ENCODE measurements around the gene SLC16A9. TPM values are rescaled to one million over a fixed set of nuclear protein-coding genes. Genes with fewer than 3 reads are reported as not detected.

The SLC16A9 gene
- 1.2 and 5.4 TPM in 2 replicates for total RNA-seq

DNA sequence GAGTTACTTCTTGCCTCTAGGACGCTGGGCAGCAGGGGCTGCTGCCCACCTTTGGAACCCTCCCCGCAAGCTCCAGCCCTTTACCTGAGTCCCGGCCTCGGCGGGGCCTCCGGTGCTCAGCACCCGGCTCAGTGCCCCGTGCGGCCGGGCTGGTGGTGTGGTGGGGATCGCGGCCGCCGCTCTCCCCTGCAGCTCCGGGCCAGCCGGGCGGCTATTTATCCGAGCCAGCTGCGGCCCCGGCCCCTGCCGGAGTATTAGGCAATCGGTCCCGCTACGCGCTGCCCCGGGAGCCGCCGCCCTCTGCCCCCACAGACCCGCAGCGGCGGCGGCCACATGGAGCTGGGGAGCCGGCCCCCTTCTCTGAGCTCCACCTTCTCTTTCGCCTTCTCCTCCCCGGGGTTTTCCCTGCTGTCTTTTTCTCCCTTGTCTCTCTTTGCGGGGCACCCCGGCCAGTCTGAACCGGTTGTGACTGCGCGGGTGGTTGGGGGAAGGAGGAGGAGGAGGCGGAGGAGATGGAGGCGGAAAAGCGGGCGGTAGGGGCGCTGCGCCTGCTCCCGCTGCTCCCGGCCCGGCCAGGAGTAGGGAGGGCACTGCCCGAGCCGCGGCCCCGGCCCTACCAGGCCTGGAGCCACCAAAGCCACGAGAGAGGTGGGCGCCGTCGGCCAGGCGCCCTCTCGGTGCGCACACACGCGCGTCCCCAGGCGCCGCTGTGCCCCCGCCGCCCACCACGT lies at the start of gene SLC16A9:
Gene SLC16A9, minus strand, starts transcription at position 456 of the 731 bp plus-strand sequence. CDS start 25,559 bp downstream, outside the sequence.

GRCh38 chr10:59753267-59753666 lies 43.6 kb upstream of the SLC16A9 start, which contains the start of gene MRLN:
Gene MRLN, minus strand, starts transcription at chr10:59753455.

Other genes starting within 250 kb of the SLC16A9 start
- not detected in 2 replicates for gene MRLN, start 43.6 kb upstream of the SLC16A9 start, total RNA-seq
- gene CCDC6, start 196.7 kb upstream of the SLC16A9 start, total RNA-seq: 29.4 and 48.5 TPM in 2 replicates